Stimulated activated CD4-positive, alpha-beta T cell treated with anti-CD3 and anti-CD28 coated beads, Interleukin-2, amount 100 ng/mL, for 4 hours (primary cell): ENCODE measurements around the gene OTX2.

ENCODE experiments used
- DNase-seq: peaks from one replicate; pipeline ENCODE4 v3.0.0-alpha.2; 2020; ENCODE audit warnings: low read depth

The OTX2 gene

DNA sequence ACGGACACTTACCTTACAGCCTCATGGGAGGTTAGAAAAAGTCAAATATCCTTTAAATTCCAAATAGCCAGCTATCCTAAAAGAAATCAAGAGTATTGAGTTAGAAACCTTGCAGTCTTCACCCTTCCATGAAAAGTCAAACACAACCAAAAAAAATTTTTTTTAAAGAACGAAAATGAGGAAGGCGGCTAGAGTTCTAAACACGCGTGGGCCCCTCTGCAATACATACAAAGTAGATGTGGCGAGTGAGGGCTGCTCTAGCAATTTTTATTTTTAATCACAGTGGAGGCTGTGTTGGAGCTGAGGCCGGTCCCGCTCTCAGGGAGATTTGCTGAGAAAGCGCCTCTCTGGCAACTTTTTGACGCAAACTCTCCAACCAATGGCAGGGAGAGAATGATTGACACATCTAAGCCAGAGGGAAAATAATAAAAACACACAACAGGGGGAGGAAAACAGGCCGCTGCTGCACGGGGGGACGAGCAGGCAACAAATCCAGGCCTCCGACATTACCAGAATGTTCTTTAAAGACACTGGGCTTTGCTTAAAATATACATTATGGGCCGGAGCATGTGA lies at the start of gene OTX2:
OTX2 (minus strand) TSS at position 333 of the 573 bp plus-strand sequence. CDS start 5,023 bp downstream, outside the sequence.
- no peak for DNase-seq

DNA sequence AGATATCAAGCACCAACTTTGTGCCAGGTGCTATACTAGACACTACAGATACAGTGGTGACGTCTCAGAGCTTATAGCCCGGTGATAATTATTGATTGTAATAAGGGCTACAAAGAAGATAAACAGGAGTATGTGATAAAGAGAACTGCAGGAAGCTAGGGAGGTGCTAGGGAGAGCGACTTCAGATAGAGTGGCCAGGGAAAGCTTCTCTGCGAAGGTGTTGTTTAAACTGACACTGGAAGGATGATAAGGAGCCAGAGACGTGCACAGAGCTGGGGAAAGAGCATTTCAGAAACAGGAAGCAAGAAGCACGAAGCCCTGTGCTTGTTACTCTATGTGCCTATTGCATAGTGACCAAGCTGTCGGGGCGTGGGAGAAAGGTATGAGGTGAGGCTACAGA lies 48.1 kb upstream of the OTX2 start:
- no peak for DNase-seq

DNA sequence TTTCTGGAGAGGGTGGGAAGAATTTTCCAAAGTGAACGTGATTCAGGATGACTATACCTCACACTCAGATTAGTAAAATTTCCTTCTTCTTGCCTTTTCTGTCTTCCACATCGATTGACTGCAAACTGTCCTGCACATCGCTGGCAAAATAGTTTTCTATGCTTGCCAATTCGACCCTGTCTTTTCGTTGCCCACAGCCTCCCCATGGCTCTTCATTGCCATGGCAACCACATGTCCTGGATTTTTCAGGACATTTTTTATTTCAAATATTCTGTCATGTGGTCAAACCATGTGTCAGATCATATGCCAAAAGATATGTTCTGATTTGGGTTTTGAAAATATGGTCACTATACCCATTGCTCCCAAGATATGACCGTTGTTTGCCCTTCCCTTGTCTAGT lies 46.9 kb upstream of the OTX2 start:
- DNase-seq, result no peak

DNA sequence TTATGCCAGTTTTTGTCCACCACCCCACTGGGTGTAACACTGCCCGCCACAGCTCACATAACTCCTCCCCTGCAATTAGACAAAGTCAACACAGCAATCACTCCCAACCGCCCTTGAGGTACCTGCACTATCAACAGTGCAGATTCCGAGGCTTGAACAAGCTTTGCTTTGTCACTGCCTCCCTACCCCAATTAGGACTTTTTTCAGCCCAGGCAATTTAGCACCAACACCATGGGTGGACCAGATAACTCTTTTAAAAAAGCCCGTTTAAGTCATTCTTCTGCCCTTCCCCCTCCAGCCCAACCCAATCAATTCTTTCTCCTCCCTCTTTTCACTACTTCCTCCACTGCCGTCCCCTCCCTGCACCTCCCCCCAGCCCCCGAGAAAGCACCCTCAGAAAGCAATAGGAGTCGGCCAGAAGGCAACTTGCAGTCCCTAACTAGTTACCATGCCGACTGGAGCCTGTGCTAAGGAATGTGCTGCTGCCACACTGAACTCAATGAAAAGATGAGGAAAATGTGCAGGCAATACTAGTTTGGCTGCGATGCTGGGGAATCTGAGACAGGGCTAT lies 45.7 kb upstream of the OTX2 start:
- no peak for DNase-seq

DNA sequence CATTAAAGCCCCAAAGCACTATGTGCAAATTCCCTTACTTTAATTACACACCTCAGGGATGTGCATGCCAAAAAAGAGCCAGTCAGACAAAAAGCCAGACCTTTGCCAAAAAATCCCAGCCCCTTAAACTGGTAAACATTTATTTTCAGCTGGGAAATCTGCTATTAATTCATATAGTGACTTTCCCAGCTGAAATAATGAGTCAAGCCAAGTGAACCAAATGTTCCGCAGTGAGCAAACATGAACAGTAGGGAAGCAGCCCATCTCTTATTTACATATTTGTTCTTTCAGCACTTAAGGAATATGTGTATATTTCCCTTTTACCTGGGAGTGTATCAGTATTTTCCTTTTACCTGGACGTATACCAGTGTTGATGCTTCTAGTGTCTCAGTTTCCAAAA lies 44.0 kb upstream of the OTX2 start:
- no peak for DNase-seq

DNA sequence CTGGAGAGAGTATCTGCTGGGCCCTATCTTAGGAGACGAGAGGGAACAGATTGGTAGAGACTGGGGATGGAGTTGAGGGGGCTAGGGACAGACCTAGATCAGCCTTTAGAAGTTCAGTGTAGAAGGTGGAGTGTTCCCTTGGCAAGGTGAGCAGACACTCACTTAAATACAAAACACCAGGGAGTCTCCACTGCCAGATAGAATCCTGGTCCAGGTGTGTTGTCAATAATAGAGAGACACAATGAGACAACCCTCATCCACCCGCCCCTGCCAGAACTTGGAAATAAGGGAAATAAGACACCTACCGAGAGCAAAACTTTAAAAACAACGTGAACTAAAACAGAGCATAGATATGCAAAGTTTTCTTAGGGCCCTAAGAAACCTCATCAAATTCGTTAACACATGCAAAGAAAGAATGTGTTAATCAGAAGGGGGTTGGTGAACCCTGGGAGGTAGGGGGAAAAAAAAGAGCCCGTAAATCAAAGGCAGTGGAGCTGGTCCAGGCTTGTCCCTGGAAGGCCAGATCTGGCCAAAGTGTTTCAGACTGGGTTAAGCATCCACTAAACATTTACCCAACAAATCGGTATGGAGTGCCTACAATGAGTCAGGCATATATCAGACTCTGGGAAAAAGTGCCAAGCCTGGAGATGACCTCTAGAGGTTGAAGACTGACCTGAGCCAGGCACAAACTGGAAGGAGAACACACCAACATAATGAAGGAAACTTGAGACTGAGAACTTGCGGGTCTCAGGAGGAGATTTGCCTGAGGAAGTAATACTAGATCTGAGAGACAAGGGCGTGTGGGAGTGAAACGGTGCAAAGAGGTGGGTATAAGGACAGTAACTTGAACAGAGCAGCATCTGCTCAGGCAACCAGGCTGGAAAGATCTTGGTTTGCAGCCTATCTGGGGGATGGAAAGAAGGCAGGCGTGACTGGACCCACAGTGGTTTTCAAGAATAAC lies 37.0 kb upstream of the OTX2 start:
- no peak for DNase-seq

DNA sequence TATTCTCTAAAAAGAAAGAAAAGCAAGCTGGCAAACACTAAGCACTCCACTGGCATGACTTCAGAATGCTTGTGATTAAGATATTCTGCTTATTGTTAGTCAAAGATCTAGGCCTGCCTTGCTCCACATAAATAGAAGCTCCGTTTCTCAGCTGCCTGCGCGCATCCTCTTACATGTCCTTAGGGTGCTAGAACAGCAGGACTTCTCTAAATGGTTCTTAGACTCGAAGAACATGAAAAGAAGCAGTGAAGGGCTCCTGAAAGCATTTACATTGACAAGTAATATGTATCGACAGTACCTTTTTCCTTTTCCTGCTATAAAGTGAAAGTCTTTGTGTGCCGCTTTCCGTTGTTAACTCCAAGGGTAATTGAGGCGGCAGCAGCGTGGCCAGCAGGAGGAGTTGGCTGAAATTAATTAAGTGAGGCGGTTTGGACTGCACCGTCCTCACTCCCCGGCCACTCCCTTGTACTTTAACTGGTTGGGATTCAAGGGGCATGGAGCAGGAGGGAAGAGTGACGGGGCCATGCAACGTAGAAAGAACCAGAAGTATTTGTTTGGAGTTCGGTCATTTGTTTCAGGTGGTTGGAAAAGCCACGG lies 34.2 kb upstream of the OTX2 start:
- no peak for DNase-seq

DNA sequence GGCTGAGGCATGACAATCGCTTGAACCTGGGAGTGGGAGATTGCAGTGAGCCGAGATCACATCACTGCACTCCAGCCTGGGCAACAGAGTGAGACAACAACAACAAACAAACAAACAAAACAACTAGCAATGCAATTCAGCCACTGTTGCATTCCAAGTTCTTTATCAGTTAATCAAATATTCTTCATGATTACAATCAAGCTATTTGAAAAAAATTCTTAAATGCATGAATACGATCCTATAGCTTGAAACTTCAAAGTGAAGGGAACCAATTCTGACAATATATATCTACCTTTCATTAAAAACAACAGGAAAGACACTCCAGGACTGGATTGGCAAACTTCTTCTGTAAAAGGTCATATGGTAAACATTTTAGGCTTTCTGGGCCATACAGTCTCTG lies 31.3 kb upstream of the OTX2 start:
- no peak for DNase-seq

DNA sequence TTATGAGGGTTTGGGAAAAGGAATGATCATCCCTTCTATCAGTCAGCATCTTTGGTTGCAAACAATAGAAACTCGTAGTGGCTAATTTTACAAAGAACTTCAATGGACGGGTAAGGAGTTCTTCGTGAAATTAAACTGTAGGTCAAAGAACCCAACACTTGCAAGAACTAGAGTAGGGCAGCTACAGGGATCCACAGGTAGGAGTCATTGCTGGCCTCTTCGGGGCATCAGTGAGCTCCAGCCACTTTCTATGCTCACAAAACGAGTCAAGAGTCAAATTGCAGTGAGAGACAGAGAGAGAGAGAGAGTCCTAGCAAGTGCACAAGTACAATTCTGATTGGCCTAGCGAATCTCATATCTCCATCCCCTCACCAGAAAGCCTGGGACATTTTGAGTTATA lies 29.9 kb upstream of the OTX2 start:
- no peak for DNase-seq

DNA sequence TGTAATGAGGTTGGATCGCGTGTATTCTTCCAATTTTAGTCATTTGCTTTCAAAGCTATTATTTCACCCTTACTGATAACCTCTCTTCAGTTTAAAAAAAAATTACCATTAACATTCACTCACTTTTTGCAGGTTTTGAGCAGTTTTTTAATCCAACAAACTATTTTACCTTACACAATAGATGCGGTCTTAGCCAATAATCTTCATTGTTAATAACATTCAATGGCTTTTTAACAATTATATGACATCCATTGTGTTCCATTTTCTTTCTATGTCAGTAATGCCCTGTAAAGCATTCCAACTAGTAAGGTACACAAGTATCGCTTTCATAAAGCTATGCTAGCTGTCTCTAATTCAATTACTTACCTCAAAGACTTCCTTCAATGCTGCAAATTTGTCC lies 18.9 kb upstream of the OTX2 start:
- no peak for DNase-seq

DNA sequence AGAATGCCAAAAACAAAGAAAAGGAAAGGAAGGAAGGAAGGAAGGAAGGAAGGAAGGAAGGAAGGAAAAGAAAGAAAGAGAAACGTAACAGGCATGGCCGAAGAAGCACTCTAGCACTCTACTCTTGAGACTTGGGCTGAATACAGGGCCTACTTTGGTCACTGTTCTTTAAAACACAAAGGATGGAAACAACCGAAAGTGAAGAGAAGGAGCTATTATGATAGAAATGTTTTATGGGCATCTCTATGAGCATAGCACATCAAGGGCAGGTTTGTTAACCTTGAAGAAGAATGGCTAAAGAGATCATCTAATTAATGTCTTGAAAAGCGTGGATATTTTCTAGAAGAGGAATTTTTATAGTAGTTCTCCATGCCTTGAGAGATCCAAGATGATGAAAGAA lies 15.9 kb upstream of the OTX2 start:
- no peak for DNase-seq

DNA sequence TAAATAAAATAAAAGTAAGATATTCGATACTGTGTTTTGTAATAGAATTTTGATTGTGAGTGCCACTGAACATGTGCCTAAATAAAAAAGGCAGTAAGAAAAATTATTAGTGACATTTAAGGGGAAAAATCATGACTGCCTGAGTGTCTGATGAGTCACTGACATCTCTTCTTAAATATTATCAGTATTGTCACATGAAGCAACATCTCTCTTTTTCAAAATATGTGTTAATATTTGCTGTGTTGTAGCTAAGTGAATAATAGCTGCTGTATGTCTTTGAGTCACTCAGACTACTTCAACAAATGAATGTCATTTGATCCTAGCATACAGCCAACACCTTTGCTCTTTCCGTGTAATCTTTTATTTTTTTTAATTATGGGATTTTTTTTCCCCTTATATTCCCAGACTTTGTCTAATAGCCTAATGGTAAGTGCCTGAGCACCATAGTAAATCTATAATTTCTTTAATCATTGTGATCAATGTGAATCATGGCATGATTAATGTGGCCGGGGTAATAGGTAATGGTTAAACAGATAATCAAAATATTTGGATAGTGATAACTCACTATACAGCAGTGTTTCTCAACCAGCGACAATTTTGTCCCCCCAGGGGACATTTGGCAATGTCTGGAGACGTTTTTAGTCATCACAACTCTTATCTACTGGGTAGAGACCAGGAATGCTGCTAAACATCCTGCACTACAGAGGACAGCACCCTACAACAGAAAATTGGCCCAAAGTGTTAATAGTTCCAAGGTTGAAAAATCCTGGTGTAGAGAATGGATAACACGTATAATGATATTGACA lies 11.7 kb upstream of the OTX2 start:
- no peak for DNase-seq

DNA sequence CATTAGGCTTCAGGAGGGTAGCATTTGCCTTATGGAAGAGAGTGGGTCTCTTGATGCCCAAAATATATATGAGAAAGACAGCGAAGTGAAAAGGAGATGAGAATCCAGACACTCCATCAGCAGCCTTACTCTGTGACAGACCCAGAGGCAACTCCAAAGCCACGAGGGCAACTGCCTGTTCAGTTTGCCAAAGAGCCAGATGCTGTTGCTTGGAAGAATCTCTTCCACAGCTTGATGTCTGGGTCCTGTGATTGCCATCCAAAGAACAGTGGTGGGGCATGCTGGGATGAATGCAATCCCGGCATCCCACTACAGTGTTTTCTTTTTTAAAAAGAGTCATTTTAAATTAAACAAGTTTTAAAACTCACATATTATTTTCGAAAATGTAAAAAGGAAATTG lies 10.9 kb upstream of the OTX2 start:
- no peak for DNase-seq

DNA sequence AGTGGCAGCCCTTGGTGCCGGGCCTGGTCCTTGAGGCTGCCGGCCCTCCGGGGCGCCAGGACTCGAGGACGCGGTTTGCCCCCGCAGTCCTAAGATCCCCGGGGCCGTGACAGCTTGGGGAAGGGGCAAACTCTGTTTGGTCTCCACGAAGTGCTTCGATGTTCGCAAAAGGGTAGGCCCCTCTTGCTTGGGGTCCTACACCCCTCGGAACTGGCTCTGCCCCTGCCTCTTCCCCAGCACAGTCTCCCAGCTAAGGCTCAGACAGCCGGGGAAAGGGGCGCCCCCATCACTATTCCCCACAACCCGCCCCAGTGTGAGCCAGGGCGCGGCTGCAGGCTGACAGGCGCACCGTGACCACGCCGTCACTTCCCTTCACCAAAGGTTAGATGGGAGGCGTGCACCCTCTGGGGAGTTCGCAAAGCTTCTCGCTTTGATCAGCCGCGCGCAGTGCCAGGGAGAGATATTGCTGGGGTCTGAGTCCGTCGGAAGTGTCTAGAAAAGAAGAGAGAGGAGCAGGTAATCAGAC lies 7.2 kb upstream of the OTX2 start:
- DNase-seq, result no peak

DNA sequence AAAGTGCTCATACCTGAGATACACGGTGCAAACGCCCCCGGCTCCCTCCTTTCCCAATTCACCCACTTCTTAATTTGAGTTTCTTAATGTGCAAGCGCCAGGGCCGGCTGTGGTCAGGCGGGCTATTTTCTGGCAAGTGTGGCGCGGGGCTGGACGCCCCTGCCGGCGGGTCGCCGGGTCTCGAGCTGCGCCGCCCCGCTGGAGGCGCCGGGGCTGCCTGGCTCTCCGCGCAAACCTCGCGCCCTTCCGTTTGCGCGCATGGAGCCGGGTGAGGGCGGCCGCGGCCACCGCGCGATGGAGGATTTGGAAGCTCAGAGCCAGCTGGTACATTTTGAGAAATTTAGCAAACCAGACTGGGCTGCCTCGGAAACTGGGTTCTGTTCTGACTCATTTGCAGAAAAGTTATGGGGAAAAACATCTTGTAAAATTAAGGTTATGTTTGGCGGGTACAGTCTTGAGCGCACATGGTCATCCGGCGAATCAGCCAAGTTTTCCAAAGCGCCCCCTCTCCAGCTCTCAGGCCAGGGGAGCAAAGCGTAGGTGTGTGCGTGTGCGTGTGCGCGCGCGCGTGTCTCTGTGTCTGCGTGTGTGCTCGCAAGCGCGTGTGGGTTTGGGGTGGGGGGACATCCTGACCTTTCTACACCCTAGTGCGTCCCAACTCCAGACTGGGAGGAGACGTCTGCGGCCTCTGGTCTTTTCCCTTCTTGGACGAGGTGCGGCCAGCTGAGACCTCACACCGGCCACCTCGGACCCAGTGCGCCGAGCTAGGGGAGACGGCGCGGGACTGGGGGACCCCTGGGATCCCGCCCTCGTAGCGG lies 6.5 kb upstream of the OTX2 start:
- DNase-seq, result no peak

DNA sequence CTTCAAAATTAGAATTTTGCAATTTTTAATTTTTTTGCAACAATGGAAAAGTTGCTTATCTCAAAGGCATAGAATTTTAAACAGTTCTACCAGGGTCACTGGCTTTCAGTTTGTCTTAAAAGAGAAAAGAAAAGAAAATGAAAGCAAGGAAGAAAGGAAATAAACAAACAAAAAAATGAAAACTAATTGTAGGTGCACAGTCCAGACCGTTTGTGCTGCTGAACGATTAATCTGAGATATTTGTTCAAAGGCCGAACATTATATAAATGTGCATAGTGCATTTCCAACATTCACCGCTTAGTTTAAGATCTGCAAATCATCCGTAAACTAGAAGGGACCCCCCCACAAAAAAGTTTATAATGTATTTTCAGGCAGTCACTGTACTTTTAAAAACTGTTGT lies 5.5 kb upstream of the OTX2 start:
- no peak for DNase-seq

DNA sequence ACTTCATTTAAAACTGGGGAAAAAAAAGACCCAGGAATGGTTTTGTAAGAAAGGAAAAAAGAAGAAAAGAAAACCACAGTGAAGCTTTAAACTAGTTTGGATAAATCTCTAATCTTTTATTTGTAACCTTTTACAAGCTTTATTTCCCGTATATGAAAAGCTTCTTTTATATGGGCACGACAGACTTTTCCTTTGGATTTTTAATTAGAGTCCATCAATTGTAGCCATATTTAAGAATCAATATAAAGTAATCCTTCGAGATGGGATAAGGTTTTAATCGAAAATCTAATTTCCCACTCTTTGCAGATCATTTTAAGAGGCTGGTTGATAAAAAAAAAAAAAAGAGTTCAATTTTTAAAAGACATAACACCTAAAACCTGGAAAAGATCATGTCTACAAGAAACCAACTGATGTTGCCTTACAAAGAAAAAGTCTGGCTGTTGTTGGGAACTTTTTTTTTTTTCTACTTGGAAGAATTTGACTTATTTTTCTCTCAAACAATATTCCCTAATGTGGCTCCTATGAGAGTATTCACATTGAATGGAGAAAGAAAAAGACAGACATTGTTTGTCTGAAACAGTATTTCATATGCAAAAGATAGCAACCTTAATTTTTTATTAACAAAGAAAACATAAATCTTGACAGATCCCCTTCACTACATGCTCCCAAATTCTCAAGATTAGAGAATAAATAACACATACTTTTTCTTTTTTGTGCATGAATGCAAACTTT lies 4.9 kb upstream of the OTX2 start:
- no peak for DNase-seq

DNA sequence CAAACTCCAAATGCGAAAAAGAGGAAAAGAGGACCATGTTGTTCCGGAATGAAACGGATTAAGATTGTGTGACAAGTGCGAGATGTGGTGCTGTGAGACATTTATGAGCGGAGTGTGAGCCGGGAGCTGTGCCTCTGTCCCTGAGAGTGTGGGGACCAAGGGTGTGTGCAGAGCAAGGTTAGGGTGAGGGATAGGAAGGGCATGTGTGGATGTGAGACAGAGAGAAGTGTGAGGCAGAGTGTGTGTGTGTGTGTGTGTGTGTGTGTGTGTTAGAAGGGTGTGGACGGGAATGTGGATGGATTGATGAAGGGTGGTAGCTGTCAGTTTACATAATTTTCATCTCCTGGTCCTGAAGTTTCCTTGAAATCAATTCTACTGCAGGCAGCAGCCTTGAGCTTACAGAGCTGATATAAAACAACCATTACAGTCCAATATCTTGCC lies 4.3 kb upstream of the OTX2 start:
- DNase-seq, result no peak

DNA sequence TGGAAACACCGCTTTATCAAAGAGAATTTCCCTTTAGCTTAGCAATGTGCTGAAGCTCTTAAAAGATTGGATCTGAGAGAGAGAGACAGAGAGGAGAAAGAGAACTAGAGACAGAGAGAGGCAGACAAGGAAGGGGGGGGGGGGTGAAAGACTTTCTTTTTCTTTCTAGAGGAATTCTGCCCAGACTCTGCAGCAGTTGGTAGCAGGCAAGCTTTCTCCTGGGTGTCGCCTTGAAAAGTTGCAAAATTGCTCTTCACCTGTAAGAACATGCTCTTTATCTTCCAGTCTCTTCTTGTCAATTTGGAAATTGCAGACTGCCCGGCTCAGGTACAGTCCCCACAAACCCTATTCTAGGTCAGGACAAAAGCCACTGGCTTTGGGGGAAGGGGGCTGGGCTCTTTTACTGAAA lies 2.9 kb upstream of the OTX2 start:
- DNase-seq, result no peak
